A673 (cell line): ENCODE data around the gene SARDH. TPM values are rescaled to one million over a fixed set of nuclear protein-coding genes. Genes with fewer than 3 reads are reported as not detected.

ENCODE experiments used
- BruUV-seq: library from RNA; stranded (reverse); fragments of 400-500 nt; replicated peaks from 2 replicates; lab custom pipeline; 2021; lab: Mats Ljungman, UMichigan
- CTCF ChIA-PET: fragments of 300-600 bp; sonication (Branson Sonifier 250); formaldehyde crosslinking; loops from one replicate; lab custom pipeline; 2022; ENCODE audit warnings: antibody characterized with exemption; lab: Charles Lee
- POLR2A ChIA-PET: fragments of 300-600 bp; sonication (Branson Sonifier 250); formaldehyde crosslinking; loops from one replicate; lab custom pipeline; 2022; ENCODE audit warnings: antibody characterized with exemption; ENCODE audit not compliant: low non-redundant PET; lab: Charles Lee
- DNase-seq: peaks from one replicate; pipeline ENCODE4 v3.0.0-alpha.2; 2015; ENCODE audit warnings: low spot score
- H3K27ac ChIP-seq: fragments of 200-600 bp; sonication (generic); 2 replicates; pipeline ENCODE4 v1.5.1; 2016; ENCODE audit warnings: mixed run types, low read depth, mild to moderate bottlenecking, mixed read lengths, antibody characterized with exemption, low read length; ENCODE audit not compliant: poor library complexity, severe bottlenecking
- H3K27me3 ChIP-seq: fragments of 200-600 bp; sonication (generic); replicated peaks from 2 replicates; pipeline ENCODE4 v1.6.1; 2017; ENCODE audit warnings: mixed run types, low read depth, mild to moderate bottlenecking, mixed read lengths, antibody characterized with exemption, low read length; ENCODE audit not compliant: insufficient read depth, poor library complexity
- H3K36me3 ChIP-seq: fragments of 200-600 bp; sonication (generic); 2 replicates; pipeline ENCODE4 v1.6.1; 2016; ENCODE audit warnings: mixed run types, mild to moderate bottlenecking, mixed read lengths, antibody characterized with exemption, low read length; ENCODE audit not compliant: insufficient read depth, poor library complexity, severe bottlenecking
- H3K4me1 ChIP-seq: fragments of 200-600 bp; sonication (generic); 2 replicates; pipeline ENCODE4 v1.6.1; 2017; ENCODE audit warnings: mixed run types, mild to moderate bottlenecking, mixed read lengths, antibody characterized with exemption, low read length; ENCODE audit not compliant: insufficient read depth, poor library complexity, severe bottlenecking
- H3K4me3 ChIP-seq: fragments of 200-600 bp; sonication (generic); 2 replicates; pipeline ENCODE4 v1.5.1; 2016; ENCODE audit warnings: low read depth, mixed run types, mild to moderate bottlenecking, mixed read lengths, low read length; ENCODE audit not compliant: poor library complexity, severe bottlenecking
- H3K9me3 ChIP-seq: fragments of 200-600 bp; sonication (generic); 2 replicates; pipeline ENCODE4 v1.6.1; 2016; ENCODE audit warnings: mixed run types, low read depth, mild to moderate bottlenecking, mixed read lengths, antibody characterized with exemption, low read length; ENCODE audit not compliant: poor library complexity, severe bottlenecking
- EZH2 ChIP-seq: fragments of 200-600 bp; sonication (generic); IDR thresholded peaks from 2 replicates; pipeline ENCODE4 v1.6.1; 2017; ENCODE audit warnings: borderline replicate concordance, low read depth, mild to moderate bottlenecking, mixed read lengths, antibody characterized with exemption, low read length; ENCODE audit not compliant: poor library complexity, severe bottlenecking
- intact Hi-C: fragments of 100-400 bp; cut with micrococcal nuclease; formaldehyde crosslinking; loops from one replicate; pipeline ENCODE4 v1.10.0; 2022; ENCODE audit not compliant: unreplicated experiment
- total RNA-seq: library from RNA; stranded (reverse); gene quantifications from 2 replicates; pipeline ENCODE4 v1.2.3, GENCODE V29; 2021
- TF ChIP-seq, protein P1 (sequence below): fragments of 300-800, 200-600 bp; sonication (generic); conservative IDR thresholded peaks from 2 replicates; pipeline ENCODE4 v1.5.1; 2017; ENCODE audit warnings: low read depth, mild to moderate bottlenecking, antibody characterized with exemption, low read length, moderate library complexity, mixed read lengths

The SARDH gene
- total RNA-seq, 1 experiment from 2014 or later, result 0.37 TPM

GRCh38 chr9:133734590-133735414 lies 3.4 kb downstream of the SARDH start:
- H3K36me3 ChIP-seq, result no peaks in the 10 kb centered on the region
- H3K27me3 ChIP-seq, result no peaks in the 10 kb centered on the region
- BruUV-seq, result no TSS peak
- no peak for DNase-seq
- H3K4me1 ChIP-seq, result peaks cover 7% of the 10 kb centered on the region
- POLR2A ChIA-PET, result no interaction called here
- H3K27ac ChIP-seq, result no peak overlapping the region
- H3K9me3 ChIP-seq, result no peaks in the 10 kb centered on the region
- intact Hi-C loops, result no loop called here
- CTCF ChIA-PET, result no interaction called here
- TF ChIP-seq EZH2, result no peak
- TF ChIP-seq, protein P1, sequence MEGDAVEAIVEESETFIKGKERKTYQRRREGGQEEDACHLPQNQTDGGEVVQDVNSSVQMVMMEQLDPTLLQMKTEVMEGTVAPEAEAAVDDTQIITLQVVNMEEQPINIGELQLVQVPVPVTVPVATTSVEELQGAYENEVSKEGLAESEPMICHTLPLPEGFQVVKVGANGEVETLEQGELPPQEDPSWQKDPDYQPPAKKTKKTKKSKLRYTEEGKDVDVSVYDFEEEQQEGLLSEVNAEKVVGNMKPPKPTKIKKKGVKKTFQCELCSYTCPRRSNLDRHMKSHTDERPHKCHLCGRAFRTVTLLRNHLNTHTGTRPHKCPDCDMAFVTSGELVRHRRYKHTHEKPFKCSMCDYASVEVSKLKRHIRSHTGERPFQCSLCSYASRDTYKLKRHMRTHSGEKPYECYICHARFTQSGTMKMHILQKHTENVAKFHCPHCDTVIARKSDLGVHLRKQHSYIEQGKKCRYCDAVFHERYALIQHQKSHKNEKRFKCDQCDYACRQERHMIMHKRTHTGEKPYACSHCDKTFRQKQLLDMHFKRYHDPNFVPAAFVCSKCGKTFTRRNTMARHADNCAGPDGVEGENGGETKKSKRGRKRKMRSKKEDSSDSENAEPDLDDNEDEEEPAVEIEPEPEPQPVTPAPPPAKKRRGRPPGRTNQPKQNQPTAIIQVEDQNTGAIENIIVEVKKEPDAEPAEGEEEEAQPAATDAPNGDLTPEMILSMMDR, result no peak
- H3K4me3 ChIP-seq, result no peak overlapping the region

DNA sequence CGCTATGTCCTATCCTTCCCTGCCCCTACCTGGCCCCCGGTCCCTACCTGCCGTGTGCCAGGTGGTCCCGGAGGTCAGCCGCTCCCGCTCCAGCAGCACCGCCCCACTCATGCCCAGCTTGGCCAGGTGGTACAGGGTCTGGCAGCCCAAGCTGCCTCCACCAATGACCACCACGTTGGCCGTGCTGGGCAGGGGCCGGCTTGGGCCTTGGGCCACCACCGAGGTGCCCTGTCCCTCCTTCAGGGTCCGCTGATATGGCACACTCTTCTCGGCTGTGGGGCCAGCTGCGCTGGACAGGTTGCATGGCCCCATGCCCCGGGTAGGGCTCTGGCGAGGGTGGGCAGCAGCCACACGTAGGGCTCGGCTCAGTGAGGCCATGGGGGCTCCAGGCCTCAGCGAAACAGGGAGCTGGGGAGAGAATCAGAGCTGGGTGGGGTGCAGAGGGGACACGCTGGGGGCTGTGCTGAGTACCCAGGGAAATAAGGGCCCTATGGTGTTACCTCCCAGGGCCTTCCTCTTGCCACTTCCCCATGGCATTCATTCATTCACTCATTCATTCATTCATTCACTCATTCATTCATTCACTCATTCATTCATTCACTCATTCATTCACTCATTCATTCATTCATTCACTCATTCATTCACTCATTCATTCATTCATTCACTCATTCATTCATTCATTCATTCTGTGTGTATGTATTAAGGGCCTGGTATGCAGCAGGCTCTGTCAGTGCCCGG lies 4.2 kb downstream of the SARDH start:
- intact Hi-C loops, result no loop called here
- peaks cover 7% of the 10 kb centered on the region for H3K4me1 ChIP-seq
- H3K4me3 ChIP-seq, result no peak overlapping the region
- DNase-seq, result no peak
- TF ChIP-seq, protein P1, result no peak
- no peak for TF ChIP-seq EZH2
- no TSS peak for BruUV-seq
- H3K9me3 ChIP-seq, result no peaks in the 10 kb centered on the region
- no peak overlapping the region for H3K27ac ChIP-seq
- POLR2A ChIA-PET, result no interaction called here
- no peaks in the 10 kb centered on the region for H3K27me3 ChIP-seq
- no peaks in the 10 kb centered on the region for H3K36me3 ChIP-seq
- CTCF ChIA-PET, result no interaction called here

- no peak for DNase-seq
- no peaks in the 10 kb centered on the region for H3K36me3 ChIP-seq
- intact Hi-C loops, result no loop called here
- H3K27me3 ChIP-seq, result no peaks in the 10 kb centered on the region
- BruUV-seq, result no TSS peak
- POLR2A ChIA-PET, result no interaction called here
- no peak overlapping the region for H3K4me3 ChIP-seq
- TF ChIP-seq, protein P1, result no peak
- no peak for TF ChIP-seq EZH2
- H3K9me3 ChIP-seq, result no peaks in the 10 kb centered on the region
- CTCF ChIA-PET, result no interaction called here
- H3K27ac ChIP-seq, result no peak overlapping the region
- peaks cover 7% of the 10 kb centered on the region for H3K4me1 ChIP-seq
These were observed 4.7 kb downstream of the SARDH start for GRCh38 chr9:133733421-133733795.
